HL-60 (cell line): ENCODE data around the gene ATP1B4.

Experiments used
- DNase-seq, 2 experiments: peaks; one replicate each; pipeline ENCODE4 v3.0.0-alpha.2; 2010 to 2020; ENCODE audit warnings: low read depth in 1 of 2, low spot score in 1 of 2
- H3K27ac ChIP-seq: fragments of 250-450 bp; sonication (Bioruptor Pico); replicated peaks from 2 replicates; pipeline ENCODE4 v1.5.1; 2020; ENCODE audit warnings: mild to moderate bottlenecking, moderate library complexity
- H3K27me3 ChIP-seq: fragments of 250-450 bp; sonication (Bioruptor Pico); 2 replicates; pipeline ENCODE4 v1.5.1; 2021; ENCODE audit warnings: mild to moderate bottlenecking, moderate library complexity; ENCODE audit not compliant: insufficient read depth, poor library complexity, severe bottlenecking
- H3K4me3 ChIP-seq: replicated peaks from 2 replicates; pipeline ENCODE4 v1.5.1; 2011; ENCODE audit warnings: mild to moderate bottlenecking, control low read depth, low read length; ENCODE audit not compliant: insufficient read depth
- GABPA ChIP-seq: IDR thresholded peaks from 2 replicates; pipeline ENCODE4 v1.6.1; 2012; ENCODE audit warnings: low read depth
- POLR2AphosphoS5 ChIP-seq: IDR thresholded peaks from 2 replicates; pipeline ENCODE4 v1.6.1; 2012; ENCODE audit warnings: low read depth
- SPI1 ChIP-seq: IDR thresholded peaks from 2 replicates; pipeline ENCODE4 v1.6.1; 2012; ENCODE audit warnings: low read depth, mild to moderate bottlenecking, borderline replicate concordance
- TF ChIP-seq, protein P1 (sequence below): IDR thresholded peaks from 2 replicates; pipeline ENCODE4 v1.6.1; 2012; ENCODE audit warnings: low read depth; ENCODE audit not compliant: insufficient replicate concordance
- TF ChIP-seq, protein P2 (sequence below): IDR thresholded peaks from one replicate; pipeline ENCODE4 v1.5.1; 2011; ENCODE audit warnings: low read length, control low read depth, inconsistent platforms; ENCODE audit not compliant: insufficient read depth

Gene ATP1B4

DNA sequence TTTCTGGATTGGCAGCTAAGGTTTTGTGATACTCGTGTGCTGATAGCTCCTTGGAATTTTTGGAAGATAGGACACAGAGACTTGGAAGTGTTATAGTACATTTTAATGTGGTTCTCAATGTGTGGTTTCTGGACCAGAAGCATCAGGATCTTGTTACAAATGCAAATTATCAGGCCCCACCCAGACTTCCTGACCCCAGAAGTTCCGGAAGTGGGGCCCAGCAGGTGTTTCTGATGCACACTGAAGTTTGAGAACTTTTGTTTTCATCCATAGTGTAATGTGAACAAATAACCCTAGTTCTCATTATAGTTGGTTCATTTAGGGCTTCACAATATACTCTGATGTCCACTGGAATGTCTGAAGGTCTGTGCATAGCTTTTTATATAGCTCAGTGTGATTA, 57.6 kb downstream of the ATP1B4 start:
- no peaks in the 10 kb centered on the region for H3K27me3 ChIP-seq
- H3K4me3 ChIP-seq, result no peak overlapping the region
- H3K27ac ChIP-seq, result no peak overlapping the region
- no peak for DNase-seq
- TF ChIP-seq, protein P1, sequence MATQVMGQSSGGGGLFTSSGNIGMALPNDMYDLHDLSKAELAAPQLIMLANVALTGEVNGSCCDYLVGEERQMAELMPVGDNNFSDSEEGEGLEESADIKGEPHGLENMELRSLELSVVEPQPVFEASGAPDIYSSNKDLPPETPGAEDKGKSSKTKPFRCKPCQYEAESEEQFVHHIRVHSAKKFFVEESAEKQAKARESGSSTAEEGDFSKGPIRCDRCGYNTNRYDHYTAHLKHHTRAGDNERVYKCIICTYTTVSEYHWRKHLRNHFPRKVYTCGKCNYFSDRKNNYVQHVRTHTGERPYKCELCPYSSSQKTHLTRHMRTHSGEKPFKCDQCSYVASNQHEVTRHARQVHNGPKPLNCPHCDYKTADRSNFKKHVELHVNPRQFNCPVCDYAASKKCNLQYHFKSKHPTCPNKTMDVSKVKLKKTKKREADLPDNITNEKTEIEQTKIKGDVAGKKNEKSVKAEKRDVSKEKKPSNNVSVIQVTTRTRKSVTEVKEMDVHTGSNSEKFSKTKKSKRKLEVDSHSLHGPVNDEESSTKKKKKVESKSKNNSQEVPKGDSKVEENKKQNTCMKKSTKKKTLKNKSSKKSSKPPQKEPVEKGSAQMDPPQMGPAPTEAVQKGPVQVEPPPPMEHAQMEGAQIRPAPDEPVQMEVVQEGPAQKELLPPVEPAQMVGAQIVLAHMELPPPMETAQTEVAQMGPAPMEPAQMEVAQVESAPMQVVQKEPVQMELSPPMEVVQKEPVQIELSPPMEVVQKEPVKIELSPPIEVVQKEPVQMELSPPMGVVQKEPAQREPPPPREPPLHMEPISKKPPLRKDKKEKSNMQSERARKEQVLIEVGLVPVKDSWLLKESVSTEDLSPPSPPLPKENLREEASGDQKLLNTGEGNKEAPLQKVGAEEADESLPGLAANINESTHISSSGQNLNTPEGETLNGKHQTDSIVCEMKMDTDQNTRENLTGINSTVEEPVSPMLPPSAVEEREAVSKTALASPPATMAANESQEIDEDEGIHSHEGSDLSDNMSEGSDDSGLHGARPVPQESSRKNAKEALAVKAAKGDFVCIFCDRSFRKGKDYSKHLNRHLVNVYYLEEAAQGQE, result no peak
- TF ChIP-seq SPI1 (no peak), POLR2AphosphoS5 (no peak), GABPA (no peak)
- TF ChIP-seq, protein P2, sequence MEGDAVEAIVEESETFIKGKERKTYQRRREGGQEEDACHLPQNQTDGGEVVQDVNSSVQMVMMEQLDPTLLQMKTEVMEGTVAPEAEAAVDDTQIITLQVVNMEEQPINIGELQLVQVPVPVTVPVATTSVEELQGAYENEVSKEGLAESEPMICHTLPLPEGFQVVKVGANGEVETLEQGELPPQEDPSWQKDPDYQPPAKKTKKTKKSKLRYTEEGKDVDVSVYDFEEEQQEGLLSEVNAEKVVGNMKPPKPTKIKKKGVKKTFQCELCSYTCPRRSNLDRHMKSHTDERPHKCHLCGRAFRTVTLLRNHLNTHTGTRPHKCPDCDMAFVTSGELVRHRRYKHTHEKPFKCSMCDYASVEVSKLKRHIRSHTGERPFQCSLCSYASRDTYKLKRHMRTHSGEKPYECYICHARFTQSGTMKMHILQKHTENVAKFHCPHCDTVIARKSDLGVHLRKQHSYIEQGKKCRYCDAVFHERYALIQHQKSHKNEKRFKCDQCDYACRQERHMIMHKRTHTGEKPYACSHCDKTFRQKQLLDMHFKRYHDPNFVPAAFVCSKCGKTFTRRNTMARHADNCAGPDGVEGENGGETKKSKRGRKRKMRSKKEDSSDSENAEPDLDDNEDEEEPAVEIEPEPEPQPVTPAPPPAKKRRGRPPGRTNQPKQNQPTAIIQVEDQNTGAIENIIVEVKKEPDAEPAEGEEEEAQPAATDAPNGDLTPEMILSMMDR, result no peak

DNA sequence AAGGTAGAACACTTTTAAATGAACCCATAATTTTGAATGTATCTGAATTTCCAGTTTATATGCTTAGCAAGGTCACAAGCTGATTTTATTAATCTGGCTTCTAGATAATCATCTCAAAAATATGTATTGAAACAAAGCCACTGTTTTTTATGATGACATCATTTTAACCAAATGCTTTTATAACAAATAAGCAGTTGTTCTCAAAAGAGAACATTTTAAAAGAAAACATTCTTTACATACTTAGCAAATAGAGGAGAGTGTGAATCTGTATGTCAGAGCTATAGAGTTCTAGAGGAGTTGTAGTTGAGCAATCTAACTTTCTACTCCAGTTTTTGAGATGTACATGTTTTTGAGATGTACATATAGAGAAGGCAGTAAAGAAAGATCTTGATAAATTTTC, 64.7 kb downstream of the ATP1B4 start:
- no peak for TF ChIP-seq GABPA
- TF ChIP-seq, protein P1, result no peak
- TF ChIP-seq POLR2AphosphoS5, result no peak
- TF ChIP-seq, protein P2, result no peak
- TF ChIP-seq SPI1, result no peak
- DNase-seq, result no peak

DNA sequence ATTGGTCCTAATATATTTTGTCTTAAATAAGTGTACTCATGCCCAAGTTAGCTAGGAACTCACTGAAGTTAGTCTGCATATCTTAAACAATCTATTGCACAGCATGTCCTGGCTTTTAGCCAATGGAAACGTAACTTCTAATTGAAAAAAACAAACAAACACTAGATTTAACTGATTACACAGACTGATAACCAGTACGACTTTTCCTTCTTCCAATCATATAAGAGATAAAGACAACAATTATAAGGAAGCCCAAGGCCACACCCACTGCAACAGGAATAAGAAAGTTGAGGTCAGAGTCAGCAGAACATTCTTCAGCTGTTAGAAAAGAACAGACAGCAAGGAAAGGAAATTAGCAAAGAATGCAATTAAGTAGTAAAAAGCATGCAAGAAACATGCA, 66.4 kb downstream of the ATP1B4 start:
- Histone ChIP-seq H3K27me3 (no peaks in the 10 kb centered on the region), H3K4me3 (no peak overlapping the region), H3K27ac (no peak overlapping the region)
- no peak for DNase-seq
- no peak for TF ChIP-seq POLR2AphosphoS5
- TF ChIP-seq, protein P1, result no peak
- TF ChIP-seq GABPA, result no peak
- no peak for TF ChIP-seq SPI1
- TF ChIP-seq, protein P2, result no peak

More for the DNA sequence above, 64.7 kb downstream of the ATP1B4 start:
- H3K4me3 ChIP-seq, result no peak overlapping the region
- H3K27ac ChIP-seq, result no peak overlapping the region
- H3K27me3 ChIP-seq, result no peaks in the 10 kb centered on the region
